HG03045 (cell line): ENCODE results near the gene UNC13D.
"Not testable (repeated sequence)": the region's sequence is repeated elsewhere in the genome, so short reads cannot be mapped to it uniquely, and the experiment has no call there.

Source experiments
- ATAC-seq: cut with Tn5 transposase; IDR thresholded peaks from one replicate; pipeline ENCODE4 v1.9.1; 2021; ENCODE audit warnings: mild to moderate bottlenecking, moderate library complexity; ENCODE audit not compliant: unreplicated experiment

UNC13D gene

DNA sequence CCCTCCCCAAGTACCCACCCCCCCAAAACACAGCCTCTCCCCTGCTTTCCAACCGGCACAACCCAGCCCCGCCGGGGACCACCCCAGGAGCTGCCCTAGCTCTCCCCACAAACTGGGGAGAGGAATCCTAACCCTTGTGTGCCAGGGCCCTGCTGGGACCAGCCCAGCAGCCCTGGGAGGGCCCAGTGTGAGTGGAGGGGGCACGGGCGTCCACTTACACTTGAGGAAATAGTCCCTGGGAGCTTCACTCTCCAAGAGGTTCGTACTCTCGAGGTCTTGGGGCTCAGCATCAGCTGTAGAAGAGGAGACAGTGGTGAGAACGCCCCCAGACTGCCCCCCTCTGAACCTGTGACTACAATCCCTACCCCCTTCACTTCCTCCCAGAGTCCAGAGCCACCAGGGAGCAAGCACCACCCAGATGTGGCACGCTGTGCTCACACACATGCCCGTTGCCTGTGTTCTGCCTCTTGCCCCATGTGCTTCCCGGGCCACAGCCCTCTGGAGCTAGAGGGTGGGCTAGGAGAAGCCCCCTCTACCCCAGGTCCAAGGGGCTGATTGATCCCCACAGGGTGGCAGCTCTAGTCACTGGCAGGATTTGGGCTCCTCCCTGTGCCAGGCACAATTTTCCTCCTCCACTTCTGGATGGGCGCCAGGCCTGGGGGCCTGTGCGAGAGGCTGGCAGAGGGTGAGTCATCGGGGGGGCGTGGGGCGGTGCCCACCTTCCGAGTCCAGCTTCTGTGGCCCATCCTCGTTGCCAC is 31.2 kb upstream of the UNC13D start:
- ATAC-seq: no peak

DNA sequence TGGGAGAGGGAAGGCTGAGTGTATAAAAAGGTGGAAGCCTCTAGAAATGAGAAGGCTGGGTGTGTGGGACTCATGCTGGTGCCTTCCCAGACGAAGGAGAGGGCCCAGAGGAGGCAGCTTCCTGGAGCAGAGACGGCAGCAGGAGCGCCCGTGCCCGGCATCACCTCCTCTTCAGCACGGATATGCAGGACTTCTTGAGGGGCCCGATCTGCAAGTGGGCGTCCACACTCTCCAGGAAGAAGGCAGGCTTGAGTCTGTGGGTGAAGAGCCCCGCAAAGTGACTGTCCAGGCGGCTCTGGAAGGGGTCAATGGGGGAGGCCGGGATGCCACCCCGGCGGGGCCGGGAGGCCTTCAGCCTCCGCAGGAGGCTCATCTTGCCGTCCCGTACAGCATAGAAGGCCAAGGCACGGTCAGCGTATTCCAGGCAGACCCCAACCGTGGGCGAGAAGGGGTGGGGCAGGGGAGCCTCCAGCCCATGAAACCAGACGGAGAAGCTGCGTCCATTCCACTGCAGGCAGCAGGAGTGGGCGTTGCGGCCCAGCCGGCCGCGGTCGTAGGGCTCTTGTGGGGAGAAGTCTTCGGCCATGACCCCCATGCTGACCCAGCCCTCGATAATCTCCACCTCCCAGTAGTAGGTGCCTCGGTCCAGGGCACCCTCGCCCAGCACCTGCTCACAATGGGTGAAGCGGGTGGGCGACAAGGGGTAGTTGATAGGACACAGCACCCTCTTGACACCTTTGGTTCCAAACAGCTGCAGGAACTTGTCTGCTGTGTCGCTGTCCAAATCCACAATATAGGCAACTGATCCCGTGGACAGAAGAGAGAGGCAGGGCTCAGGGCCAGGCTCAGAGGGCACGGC is 30.3 kb upstream of the UNC13D start:
- ATAC-seq: no peak

DNA sequence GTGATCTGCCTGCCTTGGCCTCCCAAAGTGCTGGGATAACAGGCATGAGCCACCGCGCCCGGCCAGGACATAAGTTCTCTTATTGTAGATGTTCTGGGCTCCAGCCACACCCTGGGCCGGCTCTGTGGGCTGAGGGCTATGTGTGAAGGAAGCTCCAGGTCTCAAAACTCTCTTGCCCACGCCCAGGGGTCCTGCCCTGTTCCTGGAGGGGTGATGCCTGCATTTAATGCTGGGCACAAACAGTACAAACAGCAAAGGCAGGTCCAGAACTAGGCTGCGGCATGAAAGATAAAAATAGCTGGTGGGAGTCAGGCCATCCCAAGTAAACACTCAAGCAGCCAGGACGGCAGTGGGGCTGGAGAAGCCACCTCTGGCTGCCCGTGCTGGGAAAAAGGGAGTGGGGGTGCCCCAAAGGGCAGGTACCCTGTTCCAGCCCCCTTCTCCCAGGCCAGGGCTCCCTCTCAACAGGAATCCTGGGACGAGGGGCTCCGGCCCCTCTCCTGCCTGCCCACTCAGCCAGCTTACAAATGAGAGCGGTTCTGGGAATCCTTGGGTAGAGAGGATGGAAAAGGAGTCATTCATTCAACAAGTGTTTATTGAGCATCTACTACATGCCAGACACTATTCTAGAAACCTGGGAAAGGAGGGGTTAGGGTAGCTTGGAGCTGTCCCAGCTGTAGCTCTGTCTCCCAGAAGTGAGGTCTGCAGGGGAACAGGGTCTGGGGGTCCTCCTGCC is 29.6 kb upstream of the UNC13D start:
- no peak for ATAC-seq

DNA sequence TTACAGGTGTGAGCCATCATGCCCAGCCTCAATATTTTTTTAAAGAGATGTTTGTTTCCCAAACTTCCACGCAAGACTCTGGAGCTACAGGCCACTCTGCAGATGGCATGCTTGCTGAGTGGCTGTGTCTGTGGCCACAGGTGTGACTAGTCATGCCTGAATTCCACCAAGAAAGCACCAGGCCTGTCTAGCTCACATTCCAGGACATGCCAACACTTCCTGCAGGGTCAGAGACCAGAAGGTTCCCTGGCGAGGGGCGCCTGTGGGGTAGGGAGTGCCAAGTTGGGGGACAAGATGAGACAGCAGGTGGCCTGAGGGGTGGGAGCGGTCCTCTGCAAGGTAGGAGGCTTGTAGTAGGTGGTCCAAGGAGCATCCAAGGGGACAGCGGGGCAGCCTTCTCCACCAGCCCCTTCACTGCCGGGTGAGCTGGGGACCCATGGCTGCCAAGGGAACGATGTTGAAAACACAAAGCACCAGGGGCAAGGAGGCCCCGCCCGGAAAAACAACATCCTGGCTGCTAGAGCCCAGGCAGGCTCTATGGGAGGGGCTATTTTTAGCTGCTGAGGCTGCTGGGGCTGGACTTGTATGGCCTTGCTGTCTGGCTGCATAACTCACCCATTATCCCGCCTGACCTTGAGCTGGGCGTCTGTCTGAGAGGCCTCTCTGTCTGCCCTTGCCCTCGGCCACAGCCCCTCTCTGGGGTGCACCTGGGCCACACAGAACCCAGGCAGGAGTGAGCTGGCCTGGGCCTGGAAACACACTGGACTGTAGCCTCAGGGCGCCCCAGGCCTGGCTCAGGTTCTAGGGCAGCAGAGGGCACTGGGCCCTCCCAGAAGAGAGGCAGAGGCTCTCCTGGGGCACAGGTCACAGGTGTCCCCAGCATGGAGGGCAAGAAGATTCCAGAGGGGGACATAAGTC is 28.5 kb upstream of the UNC13D start:
- no peak for ATAC-seq

DNA sequence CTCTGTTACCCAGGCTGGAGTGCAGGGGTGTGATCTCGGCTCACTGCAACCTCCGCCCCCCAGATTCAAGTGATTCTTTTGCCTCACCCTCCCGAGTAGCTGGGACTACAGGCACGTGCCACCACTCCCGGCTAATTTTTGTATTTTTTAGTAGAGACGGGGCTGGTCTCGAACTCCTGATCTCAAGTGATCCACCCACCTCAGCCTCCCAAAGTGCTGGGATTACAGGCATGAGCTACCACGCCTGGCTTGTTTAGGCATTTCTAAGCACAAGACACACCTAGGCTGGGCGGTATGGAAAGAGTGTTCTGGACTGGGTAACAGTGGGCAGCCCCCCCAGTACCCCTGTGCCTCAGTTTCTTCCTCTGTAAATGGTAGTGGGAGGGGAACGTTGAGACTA is 26.0 kb upstream of the UNC13D start:
- ATAC-seq: not testable (repeated sequence)

DNA sequence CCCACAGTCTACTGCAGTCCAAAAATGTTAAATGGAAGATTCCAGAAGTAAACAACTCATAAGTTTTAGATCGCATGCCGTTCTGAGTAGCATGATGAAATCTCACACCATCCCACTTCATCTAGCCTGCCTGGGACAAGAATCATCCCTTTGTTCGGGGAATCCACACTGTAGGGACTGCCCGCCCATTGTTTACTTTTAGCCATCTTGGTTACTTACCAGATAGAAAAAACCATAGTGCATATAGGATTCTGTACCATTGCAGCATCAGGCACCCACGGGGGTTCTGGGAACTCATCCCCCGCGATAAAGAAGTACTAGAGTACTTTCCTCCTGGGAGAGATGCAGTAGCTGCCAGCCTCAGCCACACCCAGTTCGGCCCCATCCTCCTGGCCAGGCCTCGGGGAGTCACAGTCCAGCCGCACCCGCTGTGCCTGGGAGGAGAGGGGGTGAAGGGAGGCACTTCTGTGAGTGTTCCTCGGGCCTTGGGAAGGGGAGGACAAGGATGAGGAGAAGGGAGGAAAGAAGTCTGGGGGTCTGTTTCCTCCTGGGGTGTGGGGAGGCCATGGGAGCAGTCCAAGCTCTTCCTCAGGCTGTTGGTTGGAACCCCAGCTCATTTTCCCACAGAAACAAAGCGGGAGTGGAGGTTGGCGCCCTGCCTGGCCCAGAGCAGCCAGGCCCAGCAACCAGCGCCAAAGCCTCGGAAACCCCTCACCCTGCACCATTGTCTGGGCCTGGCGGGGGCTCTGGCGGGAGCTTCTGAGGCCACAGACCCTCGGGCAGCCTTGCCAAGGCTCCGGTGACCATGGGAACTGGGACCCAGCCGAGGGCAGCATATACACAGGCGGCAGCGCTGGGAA is 25.3 kb upstream of the UNC13D start:
- ATAC-seq: no peak

DNA sequence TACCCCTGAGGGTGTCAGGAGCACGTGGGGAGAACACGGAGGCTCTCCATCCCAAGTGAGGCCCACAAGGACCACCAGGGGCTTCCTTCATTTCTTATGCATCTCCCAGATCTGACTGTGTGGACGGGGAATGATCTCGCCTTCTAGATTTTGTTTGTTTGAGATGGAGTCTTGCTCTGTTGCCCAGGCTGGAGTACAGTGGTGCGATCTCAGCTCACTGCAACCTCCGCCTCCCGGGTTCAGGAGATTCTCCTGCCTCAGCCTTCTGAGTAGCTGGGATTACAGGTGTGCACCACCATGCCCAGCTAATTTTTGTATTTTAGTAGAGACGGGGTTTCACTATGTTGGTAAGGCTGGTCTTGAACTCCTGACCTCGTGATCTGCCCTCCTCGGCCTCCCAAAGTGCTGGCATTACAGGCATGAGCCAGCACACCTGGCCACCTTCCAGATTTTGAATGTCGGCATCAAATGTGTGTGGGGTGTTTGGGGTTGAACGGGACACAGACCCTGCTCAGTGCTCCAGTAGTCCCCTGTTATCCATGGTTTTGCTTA is 24.6 kb upstream of the UNC13D start:
- ATAC-seq: not testable (repeated sequence)

DNA sequence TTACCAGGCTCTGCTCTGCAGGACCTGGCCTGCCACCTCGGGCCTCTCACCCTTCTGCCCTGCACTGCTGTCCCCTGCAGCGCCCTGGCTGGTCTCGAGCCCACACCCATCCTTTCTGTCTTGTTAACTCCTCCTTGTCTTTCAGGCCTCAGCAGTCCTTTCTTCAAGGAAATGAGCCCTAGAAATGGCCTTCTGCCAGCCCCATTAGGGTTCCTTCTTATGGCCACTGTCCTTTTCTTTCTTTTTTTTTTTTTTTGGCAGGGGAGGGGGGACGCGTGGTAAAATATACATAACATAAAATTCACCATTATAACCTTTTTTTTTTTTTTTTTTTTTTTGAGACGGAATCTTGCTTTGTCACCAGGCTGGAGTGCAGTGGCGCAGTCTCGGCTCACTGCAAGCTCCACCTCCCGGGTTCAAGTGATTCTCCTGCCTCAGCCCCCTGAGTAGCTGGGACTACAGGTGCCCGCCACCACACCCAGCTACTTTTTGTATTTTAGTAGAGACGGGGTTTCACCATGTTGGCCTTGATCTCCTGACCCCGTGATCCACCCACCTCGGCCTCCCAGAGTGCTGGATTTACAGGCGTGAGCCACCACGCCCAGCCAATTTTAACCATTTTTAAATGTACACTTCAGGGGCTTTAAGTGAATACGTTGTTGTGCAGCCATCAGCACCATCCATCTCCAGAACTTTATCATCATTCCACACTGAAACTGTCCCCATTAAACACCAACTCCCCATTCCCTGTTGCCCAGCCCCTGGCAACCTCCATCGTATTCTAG is 21.4 kb upstream of the UNC13D start:
- not testable (repeated sequence) for ATAC-seq

DNA sequence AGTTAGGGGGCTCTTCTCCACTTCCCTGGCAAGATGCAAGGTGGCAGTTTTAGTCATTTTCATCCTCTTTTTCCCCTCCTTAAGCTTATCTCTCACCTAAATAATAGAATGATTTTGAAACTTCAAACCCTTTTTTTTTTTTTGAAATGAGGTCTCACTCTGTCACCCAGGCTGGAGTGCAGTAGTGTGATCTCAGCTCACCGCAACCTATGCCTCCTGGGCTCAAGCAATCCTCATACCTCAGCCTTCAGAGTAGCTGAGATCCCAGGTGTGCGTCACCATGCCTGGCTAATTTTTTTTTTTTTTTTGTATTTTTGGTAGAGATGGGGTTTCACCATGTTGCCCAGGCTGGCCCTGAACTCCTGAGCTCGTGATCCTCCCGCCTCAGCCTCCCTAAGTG is 20.7 kb upstream of the UNC13D start:
- ATAC-seq: peak; percentile 9

DNA sequence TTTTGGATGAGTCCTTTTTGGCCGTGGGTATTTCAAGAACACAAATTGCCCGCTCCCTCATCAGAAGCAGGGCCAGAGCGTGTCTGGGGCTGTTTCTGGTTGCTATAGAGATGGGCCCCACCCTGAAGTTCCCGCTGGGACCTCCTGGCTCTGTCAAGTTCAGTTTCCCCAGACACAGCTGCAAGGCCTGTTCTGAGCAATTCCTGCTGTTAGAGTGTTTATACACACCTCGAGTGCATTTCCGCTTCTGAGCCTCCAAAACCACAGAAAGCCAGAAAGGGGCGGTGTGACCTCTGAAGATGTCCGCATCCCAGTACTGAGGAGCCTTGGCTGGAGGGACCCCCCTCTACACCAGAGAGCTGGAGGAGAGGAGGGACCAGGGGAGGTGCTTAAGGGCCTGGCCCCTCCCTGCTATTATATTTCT is 20.3 kb upstream of the UNC13D start:
- peak; percentile 82 for ATAC-seq

DNA sequence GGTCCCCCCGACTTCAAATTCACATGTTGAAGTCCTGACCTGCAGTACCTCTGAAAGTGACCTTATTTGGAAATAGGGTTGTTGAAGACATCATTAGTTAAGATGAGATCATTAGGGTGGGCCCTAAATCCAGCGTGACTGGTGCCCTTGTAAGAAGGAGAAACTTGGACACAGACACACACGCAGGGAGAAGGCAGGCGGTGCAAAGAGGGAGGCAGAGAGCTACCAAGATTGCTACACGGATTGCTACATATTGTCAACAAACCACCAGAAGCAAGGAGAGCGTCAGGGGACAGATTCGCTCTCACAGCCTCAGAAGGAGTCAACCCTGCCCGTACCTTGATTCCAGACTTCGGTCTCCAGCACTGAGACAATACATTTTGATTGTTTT is 17.7 kb upstream of the UNC13D start:
- ATAC-seq: no peak

DNA sequence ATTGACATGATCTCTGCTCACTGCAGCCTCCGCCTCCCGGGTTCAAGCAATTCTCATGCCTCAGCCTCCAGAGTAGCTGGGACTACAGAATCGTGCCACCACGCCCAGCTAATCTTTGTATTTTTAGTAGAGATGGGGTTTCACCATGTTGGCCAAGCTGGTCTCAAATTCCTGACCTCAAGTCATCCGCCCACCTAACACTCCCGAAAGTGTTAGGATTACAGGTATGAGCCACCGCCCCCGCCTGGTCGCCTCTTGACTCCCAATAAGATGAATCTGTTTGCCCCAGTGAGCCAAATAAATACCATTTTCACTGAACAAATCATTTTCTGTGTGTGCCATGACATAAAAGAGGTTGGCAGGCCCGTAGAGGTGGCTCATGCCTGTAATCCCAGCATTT is 15.2 kb upstream of the UNC13D start:
- not testable (repeated sequence) for ATAC-seq

DNA sequence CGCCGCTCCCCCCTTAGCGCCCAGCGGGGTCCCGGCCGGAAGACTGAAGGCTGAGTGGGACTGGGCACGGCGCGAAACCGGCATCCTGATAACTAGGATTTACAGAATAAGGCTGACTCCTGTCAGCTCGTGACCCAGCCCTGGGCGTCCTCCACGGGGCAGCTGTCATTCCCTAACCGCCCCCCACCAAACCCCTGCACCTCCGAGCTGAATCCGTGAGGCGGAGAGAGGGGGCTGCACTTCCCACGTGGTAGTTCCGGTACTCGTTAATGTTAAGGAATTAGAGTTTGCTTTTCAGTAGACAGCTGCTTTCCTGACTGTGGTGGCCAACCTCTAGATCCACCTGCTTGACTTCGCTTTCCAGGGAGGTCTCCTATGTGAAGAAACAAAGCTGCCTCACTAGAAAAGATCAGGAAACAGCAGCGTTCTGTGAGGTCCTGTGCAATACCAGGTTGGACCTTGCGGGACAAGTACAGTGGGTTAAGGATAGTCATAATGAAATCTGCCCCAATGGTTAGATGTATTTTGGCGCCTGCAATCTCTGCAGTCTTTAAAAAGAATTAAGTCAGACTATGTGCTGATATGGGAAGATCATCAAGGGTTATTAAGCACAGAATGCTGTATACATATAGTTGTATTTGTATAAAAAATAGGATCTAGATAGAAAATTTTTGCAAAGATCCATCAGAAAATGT is 12.0 kb upstream of the UNC13D start:
- no peak for ATAC-seq

DNA sequence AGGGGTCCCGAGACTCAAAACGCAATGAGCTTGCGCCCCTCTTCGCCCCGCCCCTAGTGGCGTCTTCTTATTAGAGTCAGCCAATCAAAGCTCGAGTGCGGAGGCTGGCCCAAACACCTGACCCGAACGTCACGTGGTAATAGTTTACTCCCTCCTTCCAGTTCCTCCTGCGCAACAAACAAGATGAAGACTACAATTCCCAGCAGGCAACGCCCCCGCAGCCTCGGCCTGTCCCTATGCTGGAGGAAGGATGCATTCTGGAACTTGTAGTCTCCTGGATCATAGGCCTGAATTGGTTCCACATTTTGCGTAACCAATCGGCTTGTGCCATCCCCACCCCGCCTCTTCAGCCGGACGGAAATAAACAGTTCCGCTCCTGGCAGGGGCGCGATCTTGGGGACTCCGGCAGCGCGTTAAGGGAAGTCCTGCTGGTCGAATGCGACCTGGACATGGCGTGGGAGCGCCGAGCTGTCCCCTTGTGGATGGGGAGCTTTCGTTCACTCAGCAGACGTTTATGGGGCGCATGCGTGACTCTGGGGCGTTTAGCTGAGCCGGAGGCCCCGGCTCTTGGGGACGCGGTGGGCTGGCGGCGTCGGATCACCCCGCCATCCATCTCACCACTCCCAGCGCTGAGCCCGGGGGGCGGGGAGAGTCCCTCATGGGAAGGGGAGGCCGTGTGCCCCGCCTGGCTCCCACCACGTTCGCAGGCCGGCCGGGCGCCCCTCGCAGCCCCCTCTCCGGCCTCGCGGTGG is 11.3 kb upstream of the UNC13D start, which contains the start of gene WBP2:
Gene WBP2, minus strand, starts transcription at position 26 of the 752 bp plus-strand sequence. CDS start 38 bp downstream, outside the sequence.
- peak; percentile 88 for ATAC-seq

DNA sequence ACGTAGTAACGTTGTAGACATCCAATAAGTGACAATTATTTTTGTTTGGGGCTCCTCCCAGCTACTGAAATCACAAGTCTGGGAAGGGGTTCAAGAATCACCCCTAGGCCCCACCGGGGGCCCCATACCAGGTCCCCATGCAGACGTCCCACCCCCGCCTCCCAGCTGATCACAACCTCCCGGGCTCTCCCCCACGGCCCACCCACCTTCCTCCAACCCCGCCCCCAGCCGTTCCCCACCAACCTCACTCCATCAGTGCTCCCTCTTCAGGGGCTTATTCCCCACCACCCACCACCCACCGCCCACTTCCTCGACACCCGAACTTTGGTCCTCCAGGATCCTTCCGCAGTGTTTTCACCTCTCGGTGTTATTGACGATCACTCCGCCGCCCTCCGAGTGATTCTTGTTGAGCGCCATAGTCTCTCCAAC is 10.7 kb upstream of the UNC13D start:
- no peak for ATAC-seq

DNA sequence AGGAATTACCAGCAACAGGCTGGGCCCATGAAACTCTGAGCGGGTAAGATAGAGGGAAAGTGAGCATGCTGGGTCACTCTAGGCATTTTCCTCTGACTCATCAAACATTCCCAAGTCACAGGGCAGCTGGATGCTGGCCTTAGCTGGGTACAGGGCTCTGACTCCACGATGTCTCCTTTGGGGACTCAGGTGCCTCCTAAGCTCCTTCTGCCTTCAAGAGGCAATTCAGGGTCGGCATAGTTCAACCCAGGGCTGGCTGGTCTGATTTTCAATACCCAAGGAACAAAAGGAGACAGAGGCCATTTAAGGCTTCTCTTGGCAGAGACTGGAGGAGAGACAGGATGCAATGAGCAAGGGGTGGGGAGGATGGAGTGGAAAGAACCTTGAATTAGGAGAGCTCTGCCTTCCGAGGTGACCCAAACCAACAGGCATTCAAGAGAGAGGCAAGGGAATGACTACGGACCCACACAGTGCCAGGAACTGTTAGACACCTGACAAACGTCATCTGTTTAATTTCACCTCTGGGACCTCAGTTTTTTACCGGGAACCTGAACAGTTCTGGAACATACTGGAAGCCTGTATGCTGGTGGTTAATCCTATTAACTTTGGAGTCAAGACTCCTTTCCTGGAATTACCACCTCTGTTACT is 10.0 kb upstream of the UNC13D start:
- ATAC-seq: no peak
